CD14-positive monocyte (primary cell): ENCODE data around the gene PHACTR3. TPM values are rescaled to one million over a fixed set of nuclear protein-coding genes. Genes with fewer than 3 reads are reported as not detected.

Source experiments
- DNase-seq, 3 donors: peaks; one replicate each; pipeline ENCODE4 v3.0.0-alpha.2; 2011 to 2022
- H2AFZ ChIP-seq: 2 replicates; pipeline ENCODE4 v1.6.0; 2012; ENCODE audit warnings: mild to moderate bottlenecking, low read depth, low read length, inconsistent platforms; ENCODE audit not compliant: insufficient read depth, poor library complexity, severe bottlenecking
- H3K27ac ChIP-seq, 2 donors: 1 replicate in 1 of 2; 2 replicates in 1 of 2; pipeline ENCODE4 v1.5.1; 2012 to 2013; ENCODE audit warnings: low read length in 2 of 2, control low read depth in 1 of 2, inconsistent platforms in 1 of 2, low read depth in 1 of 2, mild to moderate bottlenecking in 1 of 2
- H3K27me3 ChIP-seq, 2 donors: one replicate each; pipeline versions ENCODE4 v1.6.0 to v1.6.1; 2011 to 2013; ENCODE audit warnings: low read length in 2 of 2; ENCODE audit not compliant: control insufficient read depth in 2 of 2, insufficient read depth in 2 of 2
- H3K36me3 ChIP-seq, 2 donors: replicated peaks in 1 of 2; 1 replicate in 1 of 2; 2 replicates in 1 of 2; pipeline versions ENCODE4 v1.5.1 to v1.6.1; 2012 to 2013; ENCODE audit warnings: low read length in 2 of 2, control low read depth in 1 of 2, inconsistent platforms in 1 of 2, mild to moderate bottlenecking in 1 of 2; ENCODE audit not compliant: insufficient read depth in 2 of 2, control insufficient read depth in 1 of 2
- H3K4me1 ChIP-seq, 2 donors: 1 replicate in 1 of 2; 2 replicates in 1 of 2; pipeline versions ENCODE4 v1.5.1 to v1.6.1; 2012 to 2013; ENCODE audit warnings: low read length in 2 of 2, control low read depth in 1 of 2, inconsistent platforms in 1 of 2, mild to moderate bottlenecking in 1 of 2, moderate library complexity in 1 of 2; ENCODE audit not compliant: insufficient read depth in 2 of 2, control insufficient read depth in 1 of 2
- H3K4me2 ChIP-seq: replicated peaks from 2 replicates; pipeline ENCODE3; 2012; ENCODE audit warnings: low read length, moderate library complexity, mild to moderate bottlenecking; ENCODE audit not compliant: poor library complexity, severe bottlenecking; ENCODE audit errors: extremely low read depth
- H3K4me3 ChIP-seq, 3 experiments: fragments of 200-600 bp in 1 of 3; sonication (generic) in 1 of 3; replicated peaks in 1 of 3; 1 replicate in 2 of 3; 2 replicates in 1 of 3; pipeline ENCODE4 v1.5.1; 2011 to 2013; ENCODE audit warnings: low read length in 3 of 3, mild to moderate bottlenecking in 3 of 3, control low read depth in 2 of 3, low read depth in 2 of 3, inconsistent platforms in 1 of 3, moderate library complexity in 1 of 3
- H3K79me2 ChIP-seq: 2 replicates; pipeline ENCODE4 v1.6.0; 2012; ENCODE audit warnings: mild to moderate bottlenecking, control low read depth, inconsistent platforms, low read length, moderate library complexity; ENCODE audit not compliant: insufficient read depth
- H3K9ac ChIP-seq: 2 replicates; pipeline ENCODE4 v1.6.0; 2017; ENCODE audit warnings: low read length, mild to moderate bottlenecking; ENCODE audit not compliant: insufficient read depth, poor library complexity, severe bottlenecking
- H3K9me3 ChIP-seq, 2 donors: replicated peaks in 1 of 2; 1 replicate in 1 of 2; 2 replicates in 1 of 2; pipeline versions ENCODE4 v1.5.1 to v1.6.1; 2012 to 2013; ENCODE audit warnings: low read length in 2 of 2, control low read depth in 1 of 2; ENCODE audit not compliant: control insufficient read depth in 1 of 2, insufficient read depth in 1 of 2
- H4K20me1 ChIP-seq: 2 replicates; pipeline ENCODE4 v1.6.0; 2012; ENCODE audit warnings: mild to moderate bottlenecking, low read length, control low read depth, moderate library complexity; ENCODE audit not compliant: insufficient read depth
- H3K27ac Mint-ChIP-seq, 7 donors: one replicate each; pipeline ENCODE4 v1.8.0; 2020; ENCODE audit warnings: mild to moderate bottlenecking in 7 of 7, mixed read lengths in 7 of 7, moderate library complexity in 6 of 7, inconsistent platforms in 2 of 7
- H3K27me3 Mint-ChIP-seq, 3 donors: one replicate each; pipeline ENCODE4 v1.8.0; 2021 to 2022; ENCODE audit warnings: low read depth in 3 of 3, mild to moderate bottlenecking in 3 of 3, mixed read lengths in 3 of 3, moderate library complexity in 3 of 3, inconsistent platforms in 1 of 3
- H3K36me3 Mint-ChIP-seq, 2 donors: one replicate each; pipeline ENCODE4 v1.8.0; 2020; ENCODE audit warnings: mixed read lengths in 2 of 2, inconsistent platforms in 1 of 2, mild to moderate bottlenecking in 1 of 2
- H3K4me1 Mint-ChIP-seq: one replicate; pipeline ENCODE4 v1.8.0; 2020; ENCODE audit warnings: mild to moderate bottlenecking, mixed read lengths
- H3K4me3 Mint-ChIP-seq, 2 donors: one replicate each; pipeline ENCODE4 v1.8.0; 2020; ENCODE audit warnings: mild to moderate bottlenecking in 2 of 2, mixed read lengths in 2 of 2, moderate library complexity in 1 of 2
- H3K9me3 Mint-ChIP-seq, 7 donors: one replicate each; pipeline ENCODE4 v1.8.0; 2020 to 2022; ENCODE audit warnings: mixed read lengths in 7 of 7, mild to moderate bottlenecking in 6 of 7, moderate library complexity in 6 of 7, inconsistent platforms in 2 of 7
- CTCF ChIP-seq: fragments of 200-600 bp; IDR thresholded peaks from one replicate; pipeline ENCODE4 v1.8.0; 2022; ENCODE audit warnings: antibody characterized with exemption, mild to moderate bottlenecking
- WGBS: methylation state at CpG from one replicate; pipeline ENCODE4 v1.1.5; 2013; ENCODE audit warnings: missing lambda C conversion rate; ENCODE audit not compliant: insufficient coverage; 5-methylcytosine and 5-hydroxymethylcytosine counted together
- intact Hi-C, 2 donors: fragments of 100-400 bp; cut with micrococcal nuclease; formaldehyde crosslinking; loops; one replicate each; pipeline versions ENCODE4 v1.15.0 to v1.15.1; 2023
- polyA plus RNA-seq, 3 donors: library from polyadenylated mRNA; depleted of rRNA in 1 of 3; unstranded in 2 of 3; stranded (reverse) in 1 of 3; fragments of 300-500 nt in 2 of 3; fragments of >200 nt in 1 of 3; fragmentation: Illumina TruSeq in 2 of 3; gene quantifications; 1 replicate in 2 of 3; 2 replicates in 1 of 3; pipeline ENCODE4 v1.2.3, GENCODE V29; 2012 to 2021

The PHACTR3 gene
- polyA plus RNA-seq, 3 donors: 0.11 to 0.17 TPM; not detected in 1

DNA sequence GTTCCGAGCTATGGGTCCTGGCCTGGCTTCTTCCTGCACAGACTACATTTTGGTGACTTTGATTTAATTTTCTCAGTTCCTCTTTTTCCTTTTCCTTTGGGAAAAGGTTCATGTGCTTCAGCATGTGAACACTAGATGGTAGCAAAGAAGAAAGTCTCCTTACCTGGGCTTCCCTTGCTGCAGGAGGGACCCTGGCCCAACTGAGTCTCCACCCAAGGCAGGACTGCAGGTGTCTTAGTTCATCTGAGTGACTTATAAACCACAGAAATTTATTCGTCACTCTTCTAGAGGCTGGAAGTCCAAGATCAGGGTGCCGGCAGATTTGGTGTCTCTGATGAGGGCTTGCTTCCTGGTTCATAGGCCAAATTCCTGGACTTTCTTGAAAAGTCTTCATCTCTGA, 165.9 kb downstream of the PHACTR3 start:
- Mint-ChIP-seq H3K4me1 (no peaks in the 10 kb centered on the region), H3K4me3 (no peak overlapping the region), H3K9me3 (peaks cover 0 to 2% (median 0%) of the 10 kb centered on the region in 7 donors), H3K36me3 (peaks cover 3 to 5% of the 10 kb centered on the region in 2 donors), H3K27me3 (peaks cover 12 to 26% (median 16%) of the 10 kb centered on the region in 3 donors), H3K27ac (no peak overlapping the region)
- H3K9ac ChIP-seq: no peak overlapping the region
- H3K4me2 ChIP-seq: no peak overlapping the region
- 94% methylated on average over 2 of the region's 3 CpGs for WGBS
- DNase-seq: no peak
- no peaks in the 10 kb centered on the region for H3K36me3 ChIP-seq
- no peaks in the 10 kb centered on the region for H3K4me1 ChIP-seq
- no peaks in the 10 kb centered on the region for H3K9me3 ChIP-seq
- peaks cover 0 to 3% of the 10 kb centered on the region in 2 donors for H3K27me3 ChIP-seq
- intact Hi-C loops: no loop called here
- no peak overlapping the region for H3K4me3 ChIP-seq
- no peak overlapping the region for H2AFZ ChIP-seq
- no peak for TF ChIP-seq CTCF
- no peaks in the 10 kb centered on the region for H3K79me2 ChIP-seq
- H4K20me1 ChIP-seq: no peaks in the 10 kb centered on the region
- no peak overlapping the region for H3K27ac ChIP-seq

DNA sequence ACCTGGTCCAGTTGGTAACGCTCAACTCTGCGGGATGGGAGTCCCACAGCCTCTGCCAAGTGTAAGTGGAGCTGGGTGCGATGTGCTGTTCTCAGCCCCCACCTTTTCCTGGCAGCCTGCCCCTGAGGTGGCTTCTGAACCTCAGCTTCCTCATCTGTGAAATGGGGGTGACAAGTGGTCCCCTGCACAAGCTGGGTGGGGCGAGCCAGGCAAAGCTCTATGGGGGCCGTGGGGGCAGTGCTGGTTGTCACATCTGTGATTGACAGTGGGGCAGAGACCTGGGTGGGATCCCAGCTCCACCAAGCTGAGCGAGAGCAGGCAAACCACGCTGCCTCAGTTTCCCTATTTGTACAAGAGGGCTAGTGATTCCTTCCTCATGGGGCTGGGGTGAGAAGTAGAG, 166.5 kb downstream of the PHACTR3 start:
- Histone ChIP-seq H2AFZ (no peak overlapping the region), H3K9ac (no peak overlapping the region), H3K9me3 (no peaks in the 10 kb centered on the region), H3K27ac (no peak overlapping the region), H3K4me2 (no peak overlapping the region), H3K79me2 (no peaks in the 10 kb centered on the region), H3K4me1 (no peaks in the 10 kb centered on the region), H4K20me1 (no peaks in the 10 kb centered on the region), H3K4me3 (no peak overlapping the region), H3K36me3 (no peaks in the 10 kb centered on the region), H3K27me3 (peaks cover 0 to 3% of the 10 kb centered on the region in 2 donors)
- WGBS: 87% methylated on average over 5 of the region's 7 CpGs
- no peak for DNase-seq
- Mint-ChIP-seq H3K4me3 (no peak overlapping the region), H3K9me3 (peaks cover 0 to 2% (median 0%) of the 10 kb centered on the region in 7 donors), H3K27ac (peak overlapping the region in 1 of 7 donors; percentile 29), H3K36me3 (peaks cover 3 to 5% of the 10 kb centered on the region in 2 donors), H3K4me1 (no peaks in the 10 kb centered on the region), H3K27me3 (peaks cover 11 to 22% (median 14%) of the 10 kb centered on the region in 3 donors)
- no peak for TF ChIP-seq CTCF
- intact Hi-C loops: no loop called here
